ENCODE data around the gene TBPL1. TPM values are rescaled to one million over a fixed set of nuclear protein-coding genes. Genes with fewer than 3 reads are reported as not detected.

Gene TBPL1
- total and polyA plus RNA-seq, 2 of the 8 experiments (the other 6 are each of a cell fraction or from before 2014, with no cell fraction given): 32.5 to 67.0 TPM

DNA sequence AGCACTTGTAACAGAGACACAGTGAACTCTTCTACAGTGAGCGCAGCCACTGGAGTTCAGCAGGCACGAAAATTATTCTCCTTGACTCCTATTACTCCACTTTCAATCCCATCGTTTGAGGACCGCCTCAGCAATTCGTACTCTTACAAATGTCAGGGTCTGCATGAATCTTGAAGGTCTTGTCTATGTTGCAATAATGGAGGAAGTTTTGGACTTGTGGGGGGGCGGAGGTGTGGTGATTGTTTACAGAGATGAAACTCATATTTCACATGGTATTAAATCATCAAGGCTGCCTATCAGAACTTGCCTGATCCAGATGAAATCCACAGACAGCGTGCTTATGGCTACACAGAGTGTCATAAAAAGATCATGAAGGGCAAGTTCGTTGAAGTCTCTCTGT lies 57.4 kb downstream of the TBPL1 start:
- CTCF ChIA-PET (ENCODE audit: partially characterized antibody): interaction anchor here (1.0 to 1.3 kb wide), 2 partner anchors 37 to 40 kb away, joined by 3 to 6 read pairs; no protein-coding TSS in a partner anchor
- Histone ChIP-seq H3K23me2 (ENCODE audit: low read depth, low read length) (no peaks in the 10 kb centered on the region), H3K4me3 (ENCODE audit: extremely low read depth in 1 of 4, insufficient read depth in 2 of 4, low read depth in 3 of 4, low read length in 4 of 4) (no peak overlapping the region), H3K4me2 (ENCODE audit: insufficient read depth in 1 of 2, low read depth in 2 of 2, low read length in 2 of 2) (no peak overlapping the region), H2BK120ac (replicated peaks; ENCODE audit: low read depth, low read length) (no peak overlapping the region), H3K4me1 (replicated peaks in 1 of 4; ENCODE audit: control insufficient read depth in 3 of 4, insufficient read depth in 4 of 4, low read length in 3 of 4) (peaks cover 0 to 3% (median 1%) of the 10 kb centered on the region in 4 experiments; a peak in 2 of 7 replicates), H2AK5ac (ENCODE audit: low read depth, low read length) (no peak overlapping the region), H3K4ac (replicated peaks; ENCODE audit: insufficient read length, low read depth, low read length) (no peak overlapping the region), H2AFZ (ENCODE audit: low read length) (no peak overlapping the region), H3K27ac (ENCODE audit: low read depth, low read length) (no peak overlapping the region), H3K27me3 (replicated peaks in 1 of 4; ENCODE audit: control insufficient read depth in 3 of 4, extremely low read depth in 1 of 4, insufficient read depth in 3 of 4, low read length in 3 of 4) (no peaks in the 10 kb centered on the region), H3K9ac (replicated peaks in 1 of 4; ENCODE audit: extremely low read depth in 1 of 4, low read depth in 3 of 4, low read length in 3 of 4) (no peak overlapping the region), H3K18ac (ENCODE audit: extremely low read depth, low read length) (no peak overlapping the region), H4K5ac (ENCODE audit: insufficient read length, low read depth, low read length) (no peak overlapping the region), H3K36me3 (ENCODE audit: control insufficient read depth in 2 of 4, insufficient read depth in 4 of 4, low read length in 3 of 4) (no peaks in the 10 kb centered on the region), H4K20me1 (replicated peaks in 1 of 2; ENCODE audit: control insufficient read depth in 1 of 2, insufficient read depth in 2 of 2, low read length in 2 of 2) (no peaks in the 10 kb centered on the region), H2BK5ac (ENCODE audit: low read depth, low read length) (no peak overlapping the region), H3K9me3 (ENCODE audit: insufficient read depth in 2 of 2, low read depth in 1 of 2, low read length in 1 of 2) (no peaks in the 10 kb centered on the region), H3K79me2 (ENCODE audit: control insufficient read depth in 1 of 2, insufficient read depth in 2 of 2, low read length in 2 of 2) (no peaks in the 10 kb centered on the region), H2BK12ac (ENCODE audit: low read depth, low read length) (no peak overlapping the region), H4K8ac (ENCODE audit: extremely low read depth, insufficient read depth, low read length) (no peak overlapping the region), H2BK20ac (ENCODE audit: low read length) (no peak overlapping the region), H3K23ac (ENCODE audit: insufficient read length) (no peak overlapping the region), H3K56ac (replicated peaks; ENCODE audit: insufficient read length, low read depth, low read length) (no peak overlapping the region), H3K79me1 (ENCODE audit: low read depth, low read length) (no peaks in the 10 kb centered on the region), H4K91ac (replicated peaks; ENCODE audit: insufficient read length, low read length) (no peak overlapping the region), H2BK15ac (ENCODE audit: low read length) (no peak overlapping the region), H3K14ac (ENCODE audit: insufficient read length) (no peak overlapping the region)
- POLR2A ChIA-PET (ENCODE audit: partially characterized antibody): no interaction called here
- FAIRE-seq (no peak), DNase-seq (ENCODE audit: low read depth in 1 of 2, low spot score in 2 of 2) (no peak)
- WGBS, 2 experiments (ENCODE audit: extremely low coverage in 1 of 2, insufficient coverage in 1 of 2, insufficient read length in 1 of 2, insufficient replicate concordance in 2 of 2, low coverage in 1 of 2, low lambda C conversion rate in 2 of 2, missing lambda C conversion rate in 1 of 2): 97% methylated on average over 8 of the region's 8 CpGs; no CpG with 5 or more reads in 1 of the 2 experiments
- TF ChIP-seq RXRA (IDR thresholded peaks at IDR 0.05; ENCODE audit: insufficient read depth, low read depth, low read length): no peak
- no peak for TF ChIP-seq RFX5 (IDR thresholded peaks at IDR 0.05; ENCODE audit: borderline replicate concordance, low read depth, low read length)
- no peak for TF ChIP-seq BRCA1 (IDR thresholded peaks at IDR 0.05; ENCODE audit: low read depth, low read length)
- TF ChIP-seq SP4 (IDR thresholded peaks at IDR 0.05; ENCODE audit: low read length): no peak
- TF ChIP-seq KDM1A (IDR thresholded peaks at IDR 0.05; ENCODE audit: borderline replicate concordance, low read length): no peak
- TF ChIP-seq GABPA (IDR thresholded peaks at IDR 0.05; ENCODE audit: borderline replicate concordance, insufficient read depth, low read length): no peak
